Measurements from ENCODE around the gene UBAC1.

Gene UBAC1

DNA sequence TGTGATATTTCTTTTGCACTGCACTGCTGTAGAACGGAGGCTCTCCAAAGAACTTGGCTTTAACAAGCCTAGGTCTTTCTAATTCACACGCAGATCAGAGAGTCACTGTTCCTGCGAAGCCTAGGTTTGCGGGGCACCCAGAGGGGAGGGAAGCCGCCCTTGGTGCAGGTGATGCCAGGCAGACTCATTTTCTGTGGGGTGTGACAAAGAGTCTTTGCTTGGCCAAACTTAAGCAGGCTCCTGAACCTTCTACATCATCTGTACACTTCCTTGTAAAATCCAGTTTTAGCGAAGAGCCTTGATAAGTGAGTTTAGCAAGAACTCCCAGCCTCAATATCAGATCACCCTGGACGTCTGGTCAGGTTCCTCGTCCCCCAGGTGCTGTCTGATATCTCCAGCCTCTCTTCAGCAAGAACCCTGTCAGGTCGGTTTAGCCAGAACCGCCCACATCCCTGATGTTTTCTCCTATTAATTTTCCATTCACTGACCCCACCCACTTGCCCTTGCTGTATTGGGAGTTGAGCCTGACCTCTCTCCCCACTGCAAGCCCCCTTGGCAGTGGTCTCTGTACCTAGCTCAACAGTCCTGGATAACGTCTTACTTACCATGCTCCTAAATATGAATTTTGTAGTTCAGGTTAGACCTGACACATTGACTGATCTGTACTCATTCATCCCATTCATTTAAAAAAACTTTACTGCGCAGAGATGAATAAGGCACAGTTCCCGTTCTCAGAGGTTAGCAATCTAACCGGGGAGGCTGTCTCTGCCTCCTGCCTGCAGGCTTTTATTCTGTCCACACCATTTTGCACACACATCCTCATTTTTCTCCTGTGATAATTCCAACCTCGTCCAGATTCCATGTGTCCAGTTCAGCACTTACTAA is 880 bp upstream of the UBAC1 start:
- TF ChIP-seq ZC3H10 (CRISPR knock-in tag; IDR thresholded peaks at IDR 0.05) (no peak), GLIS3 (CRISPR knock-in tag; IDR thresholded peaks at IDR 0.05) (no peak), SNAI2 (CRISPR knock-in tag; IDR thresholded peaks at IDR 0.05) (no peak), PPARA (CRISPR knock-in tag; IDR thresholded peaks at IDR 0.05; ENCODE audit: borderline replicate concordance) (no peak), ZFP3 (CRISPR knock-in tag; IDR thresholded peaks at IDR 0.05) (no peak), CSDC2 (CRISPR knock-in tag; IDR thresholded peaks at IDR 0.05) (no peak)
- TF ChIP-seq, protein P1, sequence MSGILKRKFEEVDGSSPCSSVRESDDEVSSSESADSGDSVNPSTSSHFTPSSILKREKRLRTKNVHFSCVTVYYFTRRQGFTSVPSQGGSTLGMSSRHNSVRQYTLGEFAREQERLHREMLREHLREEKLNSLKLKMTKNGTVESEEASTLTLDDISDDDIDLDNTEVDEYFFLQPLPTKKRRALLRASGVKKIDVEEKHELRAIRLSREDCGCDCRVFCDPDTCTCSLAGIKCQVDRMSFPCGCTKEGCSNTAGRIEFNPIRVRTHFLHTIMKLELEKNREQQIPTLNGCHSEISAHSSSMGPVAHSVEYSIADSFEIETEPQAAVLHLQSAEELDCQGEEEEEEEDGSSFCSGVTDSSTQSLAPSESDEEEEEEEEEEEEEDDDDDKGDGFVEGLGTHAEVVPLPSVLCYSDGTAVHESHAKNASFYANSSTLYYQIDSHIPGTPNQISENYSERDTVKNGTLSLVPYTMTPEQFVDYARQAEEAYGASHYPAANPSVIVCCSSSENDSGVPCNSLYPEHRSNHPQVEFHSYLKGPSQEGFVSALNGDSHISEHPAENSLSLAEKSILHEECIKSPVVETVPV (CRISPR knock-in tag; IDR thresholded peaks at IDR 0.05): no peak
- TF ChIP-seq, protein P2, sequence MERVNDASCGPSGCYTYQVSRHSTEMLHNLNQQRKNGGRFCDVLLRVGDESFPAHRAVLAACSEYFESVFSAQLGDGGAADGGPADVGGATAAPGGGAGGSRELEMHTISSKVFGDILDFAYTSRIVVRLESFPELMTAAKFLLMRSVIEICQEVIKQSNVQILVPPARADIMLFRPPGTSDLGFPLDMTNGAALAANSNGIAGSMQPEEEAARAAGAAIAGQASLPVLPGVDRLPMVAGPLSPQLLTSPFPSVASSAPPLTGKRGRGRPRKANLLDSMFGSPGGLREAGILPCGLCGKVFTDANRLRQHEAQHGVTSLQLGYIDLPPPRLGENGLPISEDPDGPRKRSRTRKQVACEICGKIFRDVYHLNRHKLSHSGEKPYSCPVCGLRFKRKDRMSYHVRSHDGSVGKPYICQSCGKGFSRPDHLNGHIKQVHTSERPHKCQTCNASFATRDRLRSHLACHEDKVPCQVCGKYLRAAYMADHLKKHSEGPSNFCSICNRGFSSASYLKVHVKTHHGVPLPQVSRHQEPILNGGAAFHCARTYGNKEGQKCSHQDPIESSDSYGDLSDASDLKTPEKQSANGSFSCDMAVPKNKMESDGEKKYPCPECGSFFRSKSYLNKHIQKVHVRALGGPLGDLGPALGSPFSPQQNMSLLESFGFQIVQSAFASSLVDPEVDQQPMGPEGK (CRISPR knock-in tag; IDR thresholded peaks at IDR 0.05; ENCODE audit: borderline replicate concordance): no peak
- peak; percentile 11; the same call in 2 of the 3 replicates for ATAC-seq

DNA sequence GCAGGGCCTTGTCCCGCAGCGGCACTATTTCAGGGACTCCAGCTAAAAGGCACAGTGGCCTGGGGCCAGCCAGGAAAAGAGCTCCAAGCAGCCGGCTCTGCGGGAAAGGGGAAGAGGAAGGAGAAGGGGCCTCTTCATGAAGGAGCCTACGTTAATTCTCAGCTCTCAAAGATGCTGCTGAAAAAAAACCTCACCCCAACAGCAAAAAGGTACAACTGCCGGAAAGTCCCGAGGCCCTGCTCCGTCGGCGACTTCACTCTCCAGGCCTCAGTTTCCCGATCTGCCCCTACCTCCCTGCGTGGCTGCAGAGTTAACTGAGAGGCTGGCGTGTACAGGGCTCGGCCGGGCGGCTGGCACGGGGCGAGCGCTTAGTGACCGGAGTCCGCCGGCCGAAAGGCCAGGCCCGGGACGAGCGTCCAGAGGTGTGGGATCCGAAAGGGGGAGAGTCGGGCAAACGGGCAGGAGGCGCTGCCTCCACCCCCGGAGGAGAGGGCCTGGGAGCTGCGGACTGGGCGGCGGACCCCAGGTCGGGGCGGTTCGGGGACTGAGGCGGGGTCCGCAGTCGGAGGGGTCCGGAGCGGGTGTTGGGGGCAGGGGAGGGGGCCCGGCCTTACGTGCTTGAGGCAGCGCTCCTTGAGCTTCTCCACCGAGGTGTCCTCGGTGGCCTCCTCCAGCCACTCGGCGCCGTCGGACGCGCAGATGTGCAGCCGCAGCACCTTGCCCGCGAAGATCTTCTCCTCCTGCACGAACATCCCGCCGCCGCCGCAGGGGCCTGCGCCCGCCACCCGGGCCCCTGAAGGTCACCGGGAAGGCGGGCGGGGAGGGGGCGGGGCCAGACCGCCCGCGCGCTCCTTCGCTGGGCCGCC is 529 bp downstream of the UBAC1 start:
- TF ChIP-seq, protein P3, sequence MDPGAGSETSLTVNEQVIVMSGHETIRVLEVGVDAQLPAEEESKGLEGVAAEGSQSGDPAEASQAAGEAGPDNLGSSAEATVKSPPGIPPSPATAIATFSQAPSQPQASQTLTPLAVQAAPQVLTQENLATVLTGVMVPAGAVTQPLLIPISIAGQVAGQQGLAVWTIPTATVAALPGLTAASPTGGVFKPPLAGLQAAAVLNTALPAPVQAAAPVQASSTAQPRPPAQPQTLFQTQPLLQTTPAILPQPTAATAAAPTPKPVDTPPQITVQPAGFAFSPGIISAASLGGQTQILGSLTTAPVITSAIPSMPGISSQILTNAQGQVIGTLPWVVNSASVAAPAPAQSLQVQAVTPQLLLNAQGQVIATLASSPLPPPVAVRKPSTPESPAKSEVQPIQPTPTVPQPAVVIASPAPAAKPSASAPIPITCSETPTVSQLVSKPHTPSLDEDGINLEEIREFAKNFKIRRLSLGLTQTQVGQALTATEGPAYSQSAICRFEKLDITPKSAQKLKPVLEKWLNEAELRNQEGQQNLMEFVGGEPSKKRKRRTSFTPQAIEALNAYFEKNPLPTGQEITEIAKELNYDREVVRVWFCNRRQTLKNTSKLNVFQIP (CRISPR knock-in tag; IDR thresholded peaks at IDR 0.05; ENCODE audit: borderline replicate concordance, low read depth): no peak
- TF ChIP-seq ESRRG (CRISPR knock-in tag; IDR thresholded peaks at IDR 0.05): no peak
- no peak for TF ChIP-seq TCF4 (CRISPR knock-in tag; IDR thresholded peaks at IDR 0.05; ENCODE audit: borderline replicate concordance)
- TF ChIP-seq OSR1 (CRISPR knock-in tag; IDR thresholded peaks at IDR 0.05): no peak
- TF ChIP-seq, protein P4, sequence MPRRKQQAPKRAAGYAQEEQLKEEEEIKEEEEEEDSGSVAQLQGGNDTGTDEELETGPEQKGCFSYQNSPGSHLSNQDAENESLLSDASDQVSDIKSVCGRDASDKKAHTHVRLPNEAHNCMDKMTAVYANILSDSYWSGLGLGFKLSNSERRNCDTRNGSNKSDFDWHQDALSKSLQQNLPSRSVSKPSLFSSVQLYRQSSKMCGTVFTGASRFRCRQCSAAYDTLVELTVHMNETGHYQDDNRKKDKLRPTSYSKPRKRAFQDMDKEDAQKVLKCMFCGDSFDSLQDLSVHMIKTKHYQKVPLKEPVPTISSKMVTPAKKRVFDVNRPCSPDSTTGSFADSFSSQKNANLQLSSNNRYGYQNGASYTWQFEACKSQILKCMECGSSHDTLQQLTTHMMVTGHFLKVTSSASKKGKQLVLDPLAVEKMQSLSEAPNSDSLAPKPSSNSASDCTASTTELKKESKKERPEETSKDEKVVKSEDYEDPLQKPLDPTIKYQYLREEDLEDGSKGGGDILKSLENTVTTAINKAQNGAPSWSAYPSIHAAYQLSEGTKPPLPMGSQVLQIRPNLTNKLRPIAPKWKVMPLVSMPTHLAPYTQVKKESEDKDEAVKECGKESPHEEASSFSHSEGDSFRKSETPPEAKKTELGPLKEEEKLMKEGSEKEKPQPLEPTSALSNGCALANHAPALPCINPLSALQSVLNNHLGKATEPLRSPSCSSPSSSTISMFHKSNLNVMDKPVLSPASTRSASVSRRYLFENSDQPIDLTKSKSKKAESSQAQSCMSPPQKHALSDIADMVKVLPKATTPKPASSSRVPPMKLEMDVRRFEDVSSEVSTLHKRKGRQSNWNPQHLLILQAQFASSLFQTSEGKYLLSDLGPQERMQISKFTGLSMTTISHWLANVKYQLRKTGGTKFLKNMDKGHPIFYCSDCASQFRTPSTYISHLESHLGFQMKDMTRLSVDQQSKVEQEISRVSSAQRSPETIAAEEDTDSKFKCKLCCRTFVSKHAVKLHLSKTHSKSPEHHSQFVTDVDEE (CRISPR knock-in tag; IDR thresholded peaks at IDR 0.05): no peak
- no peak for TF ChIP-seq GLIS3 (CRISPR knock-in tag; IDR thresholded peaks at IDR 0.05)
- ATAC-seq: peak; percentile 57

DNA sequence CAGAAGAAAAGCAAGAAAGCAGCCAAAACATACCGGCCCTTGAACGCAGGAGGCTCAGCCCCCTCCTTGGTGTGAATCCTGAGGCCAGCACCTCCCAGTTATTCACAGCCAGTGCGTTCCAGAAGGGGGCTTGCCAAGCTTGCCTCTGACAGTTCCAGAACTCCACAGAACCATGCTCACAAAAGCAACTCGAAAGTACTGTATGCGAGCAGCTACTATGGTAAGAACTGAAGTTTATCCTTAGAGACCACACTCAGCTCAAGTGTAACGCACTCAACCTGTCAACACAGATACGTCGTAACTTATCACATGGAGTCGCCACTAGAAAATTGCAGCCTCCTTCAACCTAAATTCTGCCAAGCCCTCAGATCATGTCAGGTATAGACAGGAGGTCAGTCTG is 1.4 kb downstream of the UBAC1 start:
- no peak for TF ChIP-seq TCF4 (CRISPR knock-in tag; IDR thresholded peaks at IDR 0.05; ENCODE audit: borderline replicate concordance)
- no peak for TF ChIP-seq PPARA (CRISPR knock-in tag; IDR thresholded peaks at IDR 0.05; ENCODE audit: borderline replicate concordance)
- no peak for TF ChIP-seq GLIS3 (CRISPR knock-in tag; IDR thresholded peaks at IDR 0.05)
- TF ChIP-seq OSR1 (CRISPR knock-in tag; IDR thresholded peaks at IDR 0.05): no peak
- no peak for ATAC-seq

DNA sequence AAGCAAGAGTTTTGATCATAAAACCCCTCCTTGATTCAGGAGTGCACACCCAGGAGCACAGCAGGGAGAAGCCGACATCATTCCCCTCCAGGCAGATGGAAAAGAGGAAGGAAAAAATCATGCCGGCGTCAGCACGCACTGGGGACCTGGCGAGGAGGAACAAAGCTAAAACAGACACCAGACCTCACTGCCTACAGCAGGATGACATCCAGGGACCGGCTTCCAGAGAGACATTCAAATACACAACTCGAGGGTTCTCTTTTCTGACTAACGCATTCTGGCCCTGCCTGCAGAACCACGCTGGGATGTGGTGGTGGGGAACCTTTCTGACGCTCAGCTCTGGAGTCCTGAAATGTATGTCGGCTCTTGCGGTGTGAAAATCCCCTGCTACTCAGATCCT is 2.7 kb downstream of the UBAC1 start:
- ATAC-seq: no peak
- no peak for TF ChIP-seq TCF4 (CRISPR knock-in tag; IDR thresholded peaks at IDR 0.05; ENCODE audit: borderline replicate concordance)
- TF ChIP-seq, protein P1 (CRISPR knock-in tag; IDR thresholded peaks at IDR 0.05): no peak
- TF ChIP-seq CSDC2 (CRISPR knock-in tag; IDR thresholded peaks at IDR 0.05): no peak
- TF ChIP-seq BACH2 (CRISPR knock-in tag; IDR thresholded peaks at IDR 0.05; ENCODE audit: borderline replicate concordance): no peak
- no peak for TF ChIP-seq ZFP3 (CRISPR knock-in tag; IDR thresholded peaks at IDR 0.05)
- TF ChIP-seq TOX (CRISPR knock-in tag; IDR thresholded peaks at IDR 0.05; ENCODE audit: borderline replicate concordance): no peak
- TF ChIP-seq, protein P2 (CRISPR knock-in tag; IDR thresholded peaks at IDR 0.05; ENCODE audit: borderline replicate concordance): no peak
- TF ChIP-seq ZC3H10 (CRISPR knock-in tag; IDR thresholded peaks at IDR 0.05): no peak
- TF ChIP-seq, protein P3 (CRISPR knock-in tag; IDR thresholded peaks at IDR 0.05; ENCODE audit: borderline replicate concordance, low read depth): no peak
- TF ChIP-seq GLIS3 (CRISPR knock-in tag; IDR thresholded peaks at IDR 0.05): no peak

Data from SK-N-SH treated with all-trans-retinoic acid at 6 μM for 48 hours (cell line).